KMS-11 (cell line): Measurements from ENCODE around the gene TMIGD2.

Source experiments
- H2AFZ ChIP-seq: fragments of 200-600 bp; sonication (generic); 2 replicates; pipeline ENCODE4 v1.6.1; 2016; ENCODE audit warnings: antibody characterized with exemption, mixed run types, low read depth
- H3K27ac ChIP-seq: fragments of 200-600 bp; sonication (generic); 2 replicates; pipeline ENCODE4 v1.6.1; 2016; ENCODE audit warnings: mild to moderate bottlenecking, mixed run types
- H3K27me3 ChIP-seq: fragments of 200-600 bp; sonication (generic); 2 replicates; pipeline ENCODE4 v1.6.1; 2017; ENCODE audit warnings: mild to moderate bottlenecking, low read depth, mixed run types, moderate library complexity; ENCODE audit not compliant: insufficient read depth
- H3K36me3 ChIP-seq: fragments of 200-600 bp; sonication (generic); 2 replicates; pipeline ENCODE4 v1.6.1; 2017; ENCODE audit warnings: mild to moderate bottlenecking, mixed run types; ENCODE audit not compliant: insufficient read depth
- H3K4me1 ChIP-seq: fragments of 200-600 bp; sonication (generic); 2 replicates; pipeline ENCODE4 v1.6.1; 2016; ENCODE audit warnings: mild to moderate bottlenecking, low read depth, mixed run types; ENCODE audit not compliant: poor library complexity, severe bottlenecking
- H3K4me2 ChIP-seq: fragments of 200-600 bp; sonication (generic); 2 replicates; pipeline ENCODE4 v1.7.0; 2016; ENCODE audit warnings: mild to moderate bottlenecking, mixed run types
- H3K4me3 ChIP-seq: fragments of 200-600 bp; sonication (generic); IDR thresholded peaks from 2 replicates; pipeline ENCODE4 v1.6.1; 2017; ENCODE audit warnings: low read depth, low read length, mixed read lengths; ENCODE audit not compliant: insufficient read depth
- H3K79me2 ChIP-seq: fragments of 200-600 bp; sonication (generic); 2 replicates; pipeline ENCODE4 v1.6.1; 2016; ENCODE audit warnings: low read depth, mixed run types; ENCODE audit not compliant: insufficient read depth
- H3K9ac ChIP-seq: fragments of 200-600 bp; sonication (generic); 2 replicates; pipeline ENCODE4 v1.6.1; 2016; ENCODE audit warnings: mild to moderate bottlenecking, mixed run types
- H4K20me1 ChIP-seq: fragments of 200-600 bp; sonication (generic); 2 replicates; pipeline ENCODE4 v1.6.1; 2016; ENCODE audit warnings: mild to moderate bottlenecking, mixed run types; ENCODE audit not compliant: insufficient read depth
- TF ChIP-seq, protein P1 (sequence below): fragments of 200-600 bp; sonication (generic); conservative IDR thresholded peaks from 2 replicates; pipeline ENCODE4 v1.6.1; 2017; ENCODE audit warnings: low read depth, mild to moderate bottlenecking, antibody characterized with exemption, low read length, moderate library complexity, mixed read lengths

Gene TMIGD2

DNA sequence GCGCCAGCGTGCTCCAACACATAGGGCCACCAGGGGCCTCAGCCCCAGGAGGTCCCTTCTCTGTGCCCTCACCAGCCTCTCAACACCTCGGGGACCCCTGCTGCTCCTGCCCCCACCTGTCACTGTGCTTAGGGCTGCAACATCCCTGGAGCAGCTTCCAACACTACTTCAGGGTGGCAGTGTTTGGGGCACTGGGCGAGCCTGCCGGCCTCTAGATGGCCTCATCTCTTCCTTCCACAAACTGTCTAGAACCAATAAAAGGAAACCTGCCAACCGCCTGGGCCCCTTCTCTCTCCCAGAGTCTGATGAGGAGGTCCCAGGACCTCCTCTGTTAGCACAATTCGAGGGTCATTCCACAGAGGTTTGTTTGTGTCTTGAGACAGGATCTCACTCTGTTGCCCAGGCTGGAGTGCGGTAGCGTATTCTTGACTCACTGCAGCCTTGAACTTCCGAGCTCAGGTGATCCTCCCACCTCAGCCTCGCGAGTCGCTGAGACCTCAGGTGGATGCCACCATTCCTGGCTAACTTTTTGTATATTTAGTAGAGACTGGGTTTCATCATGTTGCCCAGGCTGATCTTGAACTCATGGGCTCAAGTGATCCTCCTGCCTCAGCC, 33.3 kb downstream of the TMIGD2 start:
- Histone ChIP-seq H3K4me2 (no peak overlapping the region), H2AFZ (no peak overlapping the region), H3K79me2 (no peaks in the 10 kb centered on the region), H3K4me3 (no peak overlapping the region), H3K36me3 (no peaks in the 10 kb centered on the region), H4K20me1 (no peaks in the 10 kb centered on the region), H3K27ac (no peak overlapping the region), H3K27me3 (no peaks in the 10 kb centered on the region), H3K9ac (no peak overlapping the region), H3K4me1 (no peaks in the 10 kb centered on the region)
- TF ChIP-seq, protein P1, sequence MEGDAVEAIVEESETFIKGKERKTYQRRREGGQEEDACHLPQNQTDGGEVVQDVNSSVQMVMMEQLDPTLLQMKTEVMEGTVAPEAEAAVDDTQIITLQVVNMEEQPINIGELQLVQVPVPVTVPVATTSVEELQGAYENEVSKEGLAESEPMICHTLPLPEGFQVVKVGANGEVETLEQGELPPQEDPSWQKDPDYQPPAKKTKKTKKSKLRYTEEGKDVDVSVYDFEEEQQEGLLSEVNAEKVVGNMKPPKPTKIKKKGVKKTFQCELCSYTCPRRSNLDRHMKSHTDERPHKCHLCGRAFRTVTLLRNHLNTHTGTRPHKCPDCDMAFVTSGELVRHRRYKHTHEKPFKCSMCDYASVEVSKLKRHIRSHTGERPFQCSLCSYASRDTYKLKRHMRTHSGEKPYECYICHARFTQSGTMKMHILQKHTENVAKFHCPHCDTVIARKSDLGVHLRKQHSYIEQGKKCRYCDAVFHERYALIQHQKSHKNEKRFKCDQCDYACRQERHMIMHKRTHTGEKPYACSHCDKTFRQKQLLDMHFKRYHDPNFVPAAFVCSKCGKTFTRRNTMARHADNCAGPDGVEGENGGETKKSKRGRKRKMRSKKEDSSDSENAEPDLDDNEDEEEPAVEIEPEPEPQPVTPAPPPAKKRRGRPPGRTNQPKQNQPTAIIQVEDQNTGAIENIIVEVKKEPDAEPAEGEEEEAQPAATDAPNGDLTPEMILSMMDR: no peak

DNA sequence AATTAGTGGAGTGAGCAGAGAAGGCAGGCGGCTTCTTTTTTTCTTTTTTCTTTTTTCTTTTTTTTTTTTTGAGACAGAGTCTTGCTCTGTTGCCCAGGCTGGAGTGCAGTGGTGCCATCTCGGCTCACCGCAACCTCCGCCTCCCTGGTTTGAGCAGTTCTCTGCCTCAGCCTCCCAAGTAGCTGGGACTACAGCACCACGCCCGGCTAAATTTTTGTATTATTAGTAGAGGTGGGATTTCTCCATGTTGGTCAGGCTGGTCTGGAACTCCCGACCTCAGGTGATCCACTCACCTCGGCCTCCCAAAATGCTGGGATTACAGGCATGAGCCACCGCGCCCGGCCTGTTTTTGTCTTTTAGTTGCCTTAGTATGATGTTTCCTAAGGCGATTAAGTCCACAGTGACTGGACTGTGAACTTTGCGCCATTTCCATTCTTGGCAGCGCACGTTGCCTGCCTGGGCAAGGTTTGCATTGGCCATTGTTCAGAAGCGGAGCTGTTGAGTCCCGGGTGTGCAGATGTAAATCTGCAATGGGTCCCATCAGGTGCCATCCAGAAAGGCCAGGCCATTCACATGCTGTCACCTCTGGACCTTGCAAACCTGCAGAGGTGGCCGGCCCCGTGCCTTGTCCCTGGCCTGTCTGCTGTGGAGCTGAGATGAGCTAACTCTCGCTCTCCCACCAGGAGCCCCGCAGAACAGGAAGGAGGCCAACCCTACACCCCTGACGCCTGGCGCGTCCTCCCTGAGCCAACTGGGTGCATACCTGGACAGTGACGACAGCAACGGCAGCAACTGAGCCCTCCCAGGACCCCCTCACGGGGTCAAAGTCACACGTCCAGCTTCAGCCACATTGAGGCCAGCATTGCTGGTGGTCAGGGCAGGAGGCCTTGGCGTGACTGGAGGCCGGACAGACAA, 34.0 kb downstream of the TMIGD2 start:
- TF ChIP-seq, protein P1: no peak
- Histone ChIP-seq H3K4me1 (no peaks in the 10 kb centered on the region), H3K4me2 (no peak overlapping the region), H2AFZ (no peak overlapping the region), H4K20me1 (no peaks in the 10 kb centered on the region), H3K36me3 (no peaks in the 10 kb centered on the region), H3K79me2 (no peaks in the 10 kb centered on the region), H3K9ac (no peak overlapping the region), H3K27me3 (no peaks in the 10 kb centered on the region), H3K27ac (no peak overlapping the region), H3K4me3 (no peak overlapping the region)

DNA sequence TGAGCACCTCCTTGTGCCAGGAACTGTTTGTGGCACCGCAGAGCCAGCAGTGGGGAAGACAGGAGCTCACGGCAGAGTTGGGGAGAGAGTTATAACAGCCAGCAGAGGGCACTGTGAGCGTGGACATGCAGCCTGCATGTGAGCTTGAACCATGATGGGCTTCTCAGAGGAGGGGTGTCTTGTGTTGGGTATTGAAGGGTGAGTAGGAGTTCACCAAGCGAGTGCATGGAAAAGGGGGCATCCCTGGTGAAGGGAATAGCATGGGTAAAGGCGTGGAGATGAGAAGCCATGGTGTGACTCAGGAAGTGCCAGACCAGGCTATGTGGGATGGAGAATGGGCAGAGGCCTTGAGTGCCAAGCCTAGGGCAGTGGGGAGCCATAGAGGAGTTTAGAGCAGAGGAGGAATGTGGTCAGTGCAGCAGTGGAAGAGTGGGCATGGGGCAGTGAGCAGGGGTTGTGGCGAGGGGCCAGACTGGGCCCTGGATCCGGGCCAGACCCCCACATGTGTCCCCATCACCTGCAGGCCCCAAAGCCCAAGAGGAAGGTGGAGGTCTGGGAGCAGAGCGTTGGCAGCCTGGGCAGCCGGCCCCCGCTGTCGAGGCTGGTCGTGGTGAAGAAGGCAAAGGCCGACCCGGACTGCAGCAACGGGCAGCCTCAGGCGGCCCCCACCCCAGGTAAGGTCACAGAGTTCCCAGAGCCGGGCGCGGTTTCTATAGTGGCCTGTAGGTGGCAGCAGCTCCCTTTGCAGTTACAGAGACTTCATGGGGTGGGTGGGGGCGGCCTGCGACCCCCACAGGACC, 34.9 kb downstream of the TMIGD2 start:
- Histone ChIP-seq H3K27ac (no peak overlapping the region), H3K4me2 (no peak overlapping the region), H3K9ac (no peak overlapping the region), H3K36me3 (no peaks in the 10 kb centered on the region), H3K4me3 (no peak overlapping the region), H2AFZ (no peak overlapping the region), H3K79me2 (no peaks in the 10 kb centered on the region), H4K20me1 (no peaks in the 10 kb centered on the region), H3K4me1 (no peaks in the 10 kb centered on the region), H3K27me3 (no peaks in the 10 kb centered on the region)
- TF ChIP-seq, protein P1: peak; percentile 40

DNA sequence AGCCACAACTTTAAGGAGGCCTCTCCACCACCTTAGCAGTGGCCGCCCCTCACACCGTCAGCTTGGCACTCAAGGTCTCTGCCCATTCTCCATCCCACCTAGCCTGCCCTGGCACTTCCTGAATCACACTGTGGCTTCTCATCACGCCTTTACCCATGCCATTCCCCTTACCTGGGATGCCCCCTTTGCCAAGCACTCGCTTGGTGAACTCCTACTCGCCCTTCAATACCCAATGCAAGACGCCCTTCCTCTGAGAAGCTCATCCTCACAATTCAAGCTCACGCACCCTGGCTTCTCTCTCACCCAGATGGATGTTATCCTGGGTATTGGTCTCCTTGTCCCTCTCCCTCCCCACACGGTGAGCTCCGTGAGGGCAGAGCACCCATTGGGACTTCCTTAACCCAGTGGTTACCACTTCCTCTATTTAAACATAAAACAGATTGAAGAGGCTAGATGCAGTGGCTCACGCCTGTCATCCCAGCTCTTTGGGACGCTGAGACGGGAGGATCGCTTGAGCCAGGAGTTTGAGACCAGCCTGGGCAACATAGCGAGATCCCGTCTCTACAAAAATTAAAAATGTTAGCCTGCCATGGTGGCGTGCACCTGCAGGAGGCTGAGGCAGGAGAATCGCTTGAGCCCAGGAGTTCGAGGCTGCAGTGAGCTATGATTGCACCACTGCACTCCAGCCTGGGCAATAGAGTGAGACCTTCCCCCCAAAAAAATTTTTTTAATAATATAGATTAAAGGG, 35.8 kb downstream of the TMIGD2 start:
- H3K79me2 ChIP-seq: no peaks in the 10 kb centered on the region
- H3K9ac ChIP-seq: no peak overlapping the region
- H2AFZ ChIP-seq: no peak overlapping the region
- no peaks in the 10 kb centered on the region for H3K4me1 ChIP-seq
- TF ChIP-seq, protein P1: no peak
- H3K27ac ChIP-seq: no peak overlapping the region
- no peak overlapping the region for H3K4me3 ChIP-seq
- no peaks in the 10 kb centered on the region for H3K27me3 ChIP-seq
- H3K4me2 ChIP-seq: no peak overlapping the region
- H3K36me3 ChIP-seq: no peaks in the 10 kb centered on the region
- H4K20me1 ChIP-seq: no peaks in the 10 kb centered on the region
